K562 (cell line): ENCODE results near the gene INSIG1. TPM values are rescaled to one million over a fixed set of nuclear protein-coding genes. Genes with fewer than 3 reads are reported as not detected.

Experiments used
- ATAC-seq: fragments of 200-7000 bp; cut with Tn5 transposase; 3 replicates; pipeline ENCODE4 v1.9.1; 2020; ENCODE audit warnings: moderate library complexity
- BruUV-seq: library from RNA; stranded (reverse); fragments of 400-500 nt; replicated peaks from 2 replicates; lab custom pipeline; 2021; lab: Mats Ljungman, UMichigan
- CTCF ChIA-PET: fragments of 300-600 bp; formaldehyde crosslinking; extraction: SDS; loops from one replicate; lab custom pipeline; 2021; ENCODE audit warnings: low intra/inter-chr PET ratio; lab: Yijun Ruan, JAX
- POLR2A ChIA-PET: fragments of 300-600, 350-650 bp; sonication (Branson Sonifier 250); formaldehyde crosslinking; extraction: SDS; loops from one replicate; lab custom pipeline; 2021; ENCODE audit warnings: antibody characterized with exemption, inconsistent platforms; lab: Yijun Ruan, JAX
- DNase-seq, 4 experiments: peaks; one replicate each; pipeline versions ENCODE4 v3.0.0 to v3.0.0-alpha.2; 2011 to 2018; ENCODE audit warnings: low spot score in 3 of 4, mixed read lengths in 3 of 4; ENCODE audit errors: extremely low read depth in 1 of 4
- FAIRE-seq: peaks from 2 replicates; lab custom pipeline; 2011; peaks lifted over from hg19 to GRCh38; lab: Jason Lieb, UNC
- H2AFZ ChIP-seq: 2 replicates; pipeline ENCODE4 v1.6.0; 2011; ENCODE audit warnings: low read depth, low read length, control low read depth, inconsistent platforms
- H3K27ac ChIP-seq: fragments of 200-600 bp; 3 replicates; pipeline ENCODE4 v1.8.0; 2011; ENCODE audit warnings: low read depth, mild to moderate bottlenecking, control low read depth, inconsistent platforms, low read length, moderate library complexity, mixed read lengths; ENCODE audit errors: extremely low read depth
- H3K27me3 ChIP-seq, 2 experiments: fragments of 300-600 bp in 1 of 2; 2 replicates in 1 of 2; 3 replicates in 1 of 2; pipeline versions ENCODE4 v1.6.0 to v1.8.0; 2011; ENCODE audit warnings: inconsistent platforms in 2 of 2, low read length in 2 of 2, mild to moderate bottlenecking in 1 of 2, mixed read lengths in 1 of 2, moderate library complexity in 1 of 2; ENCODE audit not compliant: control insufficient read depth in 2 of 2, insufficient read depth in 2 of 2
- H3K36me3 ChIP-seq: fragments of 300-600 bp; 3 replicates; pipeline ENCODE4 v1.8.0; 2011; ENCODE audit warnings: mild to moderate bottlenecking, low read length, inconsistent platforms; ENCODE audit not compliant: control insufficient read depth, insufficient read depth
- H3K4me1 ChIP-seq, 2 experiments: fragments of 200-600 bp in 1 of 2; replicated peaks in 1 of 2; 2 replicates in 1 of 2; 3 replicates in 1 of 2; pipeline versions ENCODE4 v1.5.1 to v1.8.0; 2011; ENCODE audit warnings: inconsistent platforms in 2 of 2, low read length in 2 of 2, mild to moderate bottlenecking in 1 of 2, mixed read lengths in 1 of 2, moderate library complexity in 1 of 2; ENCODE audit not compliant: control insufficient read depth in 2 of 2, insufficient read depth in 2 of 2
- H3K4me2 ChIP-seq: 2 replicates; pipeline ENCODE4 v1.6.1; 2011; ENCODE audit warnings: low read length, control low read depth, inconsistent platforms, mixed read lengths; ENCODE audit not compliant: insufficient read depth
- H3K4me3 ChIP-seq: fragments of 200-600 bp; sonication (generic), shearing (Covaris generic); 2 replicates; pipeline ENCODE4 v1.5.1; 2016; ENCODE audit warnings: control low read depth, inconsistent platforms
- H3K79me2 ChIP-seq: fragments of 200-600 bp; 3 replicates; pipeline ENCODE4 v1.8.0; 2011; ENCODE audit warnings: low read length, inconsistent platforms; ENCODE audit not compliant: control insufficient read depth, insufficient read depth
- H3K9ac ChIP-seq, 2 experiments: 2 replicates each; pipeline versions ENCODE4 v1.6.0 to v1.6.1; 2011; ENCODE audit warnings: low read depth in 2 of 2, low read length in 2 of 2, control low read depth in 1 of 2, inconsistent platforms in 1 of 2, mild to moderate bottlenecking in 1 of 2, mixed read lengths in 1 of 2; ENCODE audit not compliant: insufficient read depth in 1 of 2
- H3K9me1 ChIP-seq: one replicate; pipeline ENCODE4 v1.6.0; 2011; ENCODE audit warnings: inconsistent platforms, mild to moderate bottlenecking, low read length, moderate library complexity; ENCODE audit not compliant: control insufficient read depth, insufficient read depth
- H3K9me3 ChIP-seq: replicated peaks from 2 replicates; pipeline ENCODE4 v1.5.1; 2011; ENCODE audit warnings: low read depth, low read length, inconsistent platforms; ENCODE audit not compliant: control insufficient read depth, insufficient read depth
- H4K20me1 ChIP-seq: replicated peaks from 2 replicates; pipeline ENCODE4 v1.6.1; 2011; ENCODE audit warnings: low read length, inconsistent platforms, mixed read lengths; ENCODE audit not compliant: control insufficient read depth, insufficient read depth
- JUN ChIP-seq, 2 experiments: sonication (generic) in 1 of 2; formaldehyde crosslinking in 1 of 2; IDR thresholded peaks; 2 replicates each; pipeline versions ENCODE4 v1.6.1 to v1.8.0; 2012 to 2022; ENCODE audit warnings: borderline replicate concordance in 2 of 2, mild to moderate bottlenecking in 2 of 2, improper control_type of control experiment in 1 of 2, low read depth in 1 of 2, low read length in 1 of 2, missing genetic modification reagents in 1 of 2
- SAFB ChIP-seq: fragments of 200-400 bp; formaldehyde crosslinking; IDR thresholded peaks from 2 replicates; pipeline ENCODE4 v1.6.1; 2017; ENCODE audit warnings: low read depth, low read length, borderline replicate concordance
- SIN3A ChIP-seq, 2 experiments: fragments of 150-350 bp in 1 of 2; IDR thresholded peaks; 2 replicates each; pipeline ENCODE4 v1.6.1; 2011 to 2016; ENCODE audit warnings: borderline replicate concordance in 2 of 2, low read depth in 2 of 2, low read length in 2 of 2, mild to moderate bottlenecking in 2 of 2, moderate library complexity in 2 of 2; ENCODE audit not compliant: control insufficient read depth in 1 of 2
- SRSF1 ChIP-seq: fragments of 200-400 bp; formaldehyde crosslinking; IDR thresholded peaks from 2 replicates; pipeline ENCODE4 v1.6.1; 2017; ENCODE audit warnings: mild to moderate bottlenecking, low read depth, low read length, moderate library complexity
- SRSF3 ChIP-seq: fragments of 200-400 bp; formaldehyde crosslinking; IDR thresholded peaks from 2 replicates; pipeline ENCODE4 v1.6.1; 2016; ENCODE audit warnings: mild to moderate bottlenecking, low read length, moderate library complexity; ENCODE audit not compliant: insufficient read depth
- ZFP30 ChIP-seq: fragments of 250-450 bp; sonication (Bioruptor Pico); IDR thresholded peaks from 2 replicates; pipeline ENCODE4 v1.8.0; 2022; ENCODE audit warnings: moderate library complexity, mild to moderate bottlenecking, inconsistent platforms, borderline replicate concordance
- ZNF134 ChIP-seq: fragments of 250-450 bp; sonication (Bioruptor Pico); conservative IDR thresholded peaks from 2 replicates; pipeline ENCODE4 v1.4.0; 2020
- ZNF324 ChIP-seq: fragments of 250-450 bp; sonication (Bioruptor Pico); IDR thresholded peaks from 2 replicates; pipeline ENCODE4 v1.4.0; 2020; ENCODE audit warnings: mild to moderate bottlenecking
- WGBS: fragments of 100-300 bp; shearing (Covaris generic); methylation state at CpG from one replicate; pipeline ENCODE4 v1.1.6; 2016; ENCODE audit warnings: low coverage, mixed read lengths; ENCODE audit not compliant: insufficient coverage; ENCODE audit errors: missing lambda C conversion rate; 5-methylcytosine and 5-hydroxymethylcytosine counted together
- in situ Hi-C: fragments of 300-500 bp; cut with MboI; formaldehyde crosslinking; loops from 4 replicates; pipeline ENCODE4 v1.15.0; 2018; ENCODE audit warnings: inconsistent platforms, mixed read lengths
- intact Hi-C: fragments of 100-400 bp; cut with micrococcal nuclease; formaldehyde crosslinking; loops from 2 replicates; pipeline ENCODE4 v1.14.2; 2022
- polyA plus RNA-seq, 8 experiments: library from polyadenylated mRNA; depleted of rRNA in 4 of 8; stranded (reverse) in 5 of 8; unstranded in 3 of 8; fragments of >200 nt; fragmentation: Nextera tagmentation in 2 of 8; fragmentation: Illumina TruSeq in 1 of 8; extraction: Ambion mirVana in 2 of 8; extraction: Trizol in 1 of 8; gene quantifications; 2 replicates each; pipeline versions ENCODE4 v1.2.1 to v1.2.3, GENCODE V29; 2011 to 2014; ENCODE audit warnings: inconsistent platforms in 1 of 8, missing spikeins in 1 of 8
- total RNA-seq, 7 experiments: library from RNA; depleted of rRNA in 6 of 7; stranded (reverse); fragments of >200 nt in 6 of 7; fragmentation: Illumina TruSeq in 2 of 7; extraction: Trizol in 2 of 7; gene quantifications; 2 replicates each; pipeline versions ENCODE4 v1.2.1 to v1.2.3, GENCODE V29; 2011 to 2021; ENCODE audit warnings: low replicate concordance in 1 of 7

Gene INSIG1
- total and polyA plus RNA-seq, 9 of the 15 experiments (the other 6 are each of a cell fraction or from before 2014, with no cell fraction given): 57.1 to 787 (median 238) TPM

DNA sequence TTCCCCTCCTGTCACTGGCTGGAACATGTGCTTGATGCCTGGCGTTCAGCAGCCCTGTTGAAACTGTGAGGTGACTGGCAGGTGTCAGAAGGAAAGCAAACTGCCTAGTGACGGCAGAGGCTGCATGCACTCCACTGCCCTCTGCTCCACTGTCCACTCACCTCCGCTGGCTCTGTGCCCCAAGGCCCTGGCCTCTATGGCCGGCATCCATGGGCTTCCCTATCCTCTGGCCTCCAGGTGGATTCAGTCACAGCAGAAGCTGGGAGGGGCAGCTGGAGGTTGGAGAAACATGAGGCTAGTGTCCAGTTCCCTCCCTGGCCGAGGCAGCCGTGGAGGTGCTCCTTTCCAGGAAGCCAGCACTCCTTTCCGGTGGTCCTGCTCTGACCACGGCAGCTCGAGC, 31.2 kb upstream of the INSIG1 start:
- CTCF ChIA-PET: no interaction called here
- in situ Hi-C loops: no loop called here
- no peak; the same call in 2 of the 3 replicates for ATAC-seq
- Histone ChIP-seq H3K9me3 (no peaks in the 10 kb centered on the region), H4K20me1 (no peaks in the 10 kb centered on the region; the same call in 1 of the 2 replicates), H3K79me2 (no peaks in the 10 kb centered on the region), H3K4me2 (no peak overlapping the region), H3K4me1 (0 out of 5 replicates have a peak, but pooled peaks cover 0 to 9% of the 10 kb centered on the region in 2 experiments), H3K36me3 (no peaks in the 10 kb centered on the region), H3K27ac (no peak overlapping the region)
- WGBS: 8% methylated on average over 9 of the region's 9 CpGs
- TF ChIP-seq SAFB (no peak), SIN3A (IDR thresholded peaks at IDR 0.05; ENCODE audit: borderline replicate concordance in 2 of 2, control insufficient read depth in 1 of 2, low read depth in 2 of 2, low read length in 2 of 2) (no peak), ZNF324 (CRISPR knock-in tag) (no peak), SRSF3 (no peak), ZFP30 (CRISPR knock-in tag) (no peak), SRSF1 (no peak), ZNF134 (CRISPR knock-in tag) (no peak), JUN (IDR thresholded peaks at IDR 0.05; ENCODE audit: borderline replicate concordance, low read depth, low read length) (no peak), JUN (CRISPR knock-in tag; IDR thresholded peaks at IDR 0.05; ENCODE audit: borderline replicate concordance) (no peak)
- TF ChIP-seq, all 486 proteins: peak for 0
- Histone ChIP-seq H3K4me3 (no peak overlapping the region), H3K9ac (0 out of 4 replicates have a peak overlapping the region, but pooled peaks of 1 of the 2 experiments have one; percentile 11), H3K27me3 (peaks cover 81 to 97% of the 10 kb centered on the region in 2 experiments), H3K9me1 (peaks cover 2% of the 10 kb centered on the region), H2AFZ (no peak overlapping the region)
- intact Hi-C loops: no loop called here
- FAIRE-seq (no peak), DNase-seq (no peak)
- no TSS peak for BruUV-seq
- POLR2A ChIA-PET: interaction anchor here (0.7 to 1.4 kb wide), 4 partner anchors 8 to 223 kb away, joined by 3 to 6 read pairs (median 4); no protein-coding TSS in a partner anchor
